Vagina (tissue), 2 donors: ENCODE data around the gene ZNF474.

Experiments
- POLR2AphosphoS5 ChIP-seq, 2 donors: sonication (generic); formaldehyde crosslinking; IDR thresholded peaks; one replicate each; pipeline ENCODE4 v1.9.0; 2017; ENCODE audit warnings: antibody characterized with exemption in 2 of 2, mild to moderate bottlenecking in 2 of 2, low read depth in 1 of 2; ENCODE audit not compliant: insufficient read depth in 1 of 2
- TF ChIP-seq, protein P1 (sequence below), 3 experiments: fragments of 450-650 bp in 2 of 3; fragments of 200-600 bp in 1 of 3; sonication (generic) in 1 of 3; IDR thresholded peaks; one replicate each; pipeline ENCODE4 v1.5.1; 2017 to 2019; ENCODE audit warnings: antibody characterized with exemption in 3 of 3, mild to moderate bottlenecking in 2 of 3, moderate library complexity in 2 of 3

- TF ChIP-seq, protein P1, sequence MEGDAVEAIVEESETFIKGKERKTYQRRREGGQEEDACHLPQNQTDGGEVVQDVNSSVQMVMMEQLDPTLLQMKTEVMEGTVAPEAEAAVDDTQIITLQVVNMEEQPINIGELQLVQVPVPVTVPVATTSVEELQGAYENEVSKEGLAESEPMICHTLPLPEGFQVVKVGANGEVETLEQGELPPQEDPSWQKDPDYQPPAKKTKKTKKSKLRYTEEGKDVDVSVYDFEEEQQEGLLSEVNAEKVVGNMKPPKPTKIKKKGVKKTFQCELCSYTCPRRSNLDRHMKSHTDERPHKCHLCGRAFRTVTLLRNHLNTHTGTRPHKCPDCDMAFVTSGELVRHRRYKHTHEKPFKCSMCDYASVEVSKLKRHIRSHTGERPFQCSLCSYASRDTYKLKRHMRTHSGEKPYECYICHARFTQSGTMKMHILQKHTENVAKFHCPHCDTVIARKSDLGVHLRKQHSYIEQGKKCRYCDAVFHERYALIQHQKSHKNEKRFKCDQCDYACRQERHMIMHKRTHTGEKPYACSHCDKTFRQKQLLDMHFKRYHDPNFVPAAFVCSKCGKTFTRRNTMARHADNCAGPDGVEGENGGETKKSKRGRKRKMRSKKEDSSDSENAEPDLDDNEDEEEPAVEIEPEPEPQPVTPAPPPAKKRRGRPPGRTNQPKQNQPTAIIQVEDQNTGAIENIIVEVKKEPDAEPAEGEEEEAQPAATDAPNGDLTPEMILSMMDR (IDR thresholded peaks at IDR 0.05): no peak
- TF ChIP-seq POLR2AphosphoS5 (IDR thresholded peaks at IDR 0.05; ENCODE audit: insufficient read depth in 1 of 2, low read depth in 1 of 2): no peak
Observed at GRCh38 chr5:122119205-122119604, 10.1 kb upstream of the ZNF474 start.
